Stimulated activated CD4-positive, alpha-beta T cell treated with anti-CD3 and anti-CD28 coated beads, TNF-alpha, amount 100 ng/mL, for 48 hours (primary cell): ENCODE results near the gene GPRC5D.

ENCODE experiments used
- DNase-seq, 3 donors: peaks; one replicate each; pipeline ENCODE4 v3.0.0-alpha.2; 2020; ENCODE audit warnings: low read depth in 3 of 3

Gene GPRC5D

DNA sequence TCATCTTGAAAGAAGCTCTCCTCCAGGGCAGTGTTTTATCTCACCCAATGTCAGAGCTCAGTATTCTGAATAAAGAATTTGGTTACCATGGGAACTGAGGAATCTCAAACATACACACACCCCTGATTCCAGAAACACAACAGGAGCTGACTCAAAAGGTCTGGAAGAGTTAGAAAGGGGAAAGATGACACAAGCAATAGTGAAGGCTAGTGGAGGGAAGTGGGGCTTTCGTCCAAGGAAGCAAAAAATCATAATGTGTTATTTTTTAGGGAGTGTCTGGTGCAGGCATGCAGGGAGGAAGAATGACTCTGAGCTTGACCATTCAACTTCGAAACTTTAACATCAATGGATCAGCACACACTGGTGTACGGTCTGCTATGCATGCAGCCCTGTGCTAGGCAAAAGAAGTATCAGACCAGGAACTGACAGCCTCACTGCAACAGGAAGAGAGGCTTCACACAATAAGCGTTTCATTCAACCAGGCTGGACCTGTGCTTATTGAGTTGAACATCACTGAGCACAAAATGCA is 27.8 kb upstream of the GPRC5D start:
- no peak for DNase-seq

DNA sequence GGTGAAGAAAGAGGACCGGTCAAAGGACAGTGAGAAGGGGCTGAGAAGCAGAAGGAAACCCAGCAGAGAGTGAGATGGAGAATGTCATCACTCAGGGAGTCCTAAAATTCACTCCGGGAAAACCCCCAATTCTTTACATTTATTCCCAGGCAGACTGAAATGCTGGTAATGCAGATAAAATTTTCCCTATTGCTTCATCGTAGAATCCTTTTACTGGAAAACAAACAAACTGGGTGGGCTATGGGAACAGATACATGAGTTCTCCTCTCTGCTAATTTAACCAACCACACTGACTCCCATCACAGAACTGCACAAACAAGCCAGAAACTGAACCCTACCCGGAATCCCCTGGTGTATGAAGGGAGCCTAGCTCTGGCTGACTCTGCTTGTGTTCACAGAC is 27.2 kb upstream of the GPRC5D start:
- DNase-seq: no peak

DNA sequence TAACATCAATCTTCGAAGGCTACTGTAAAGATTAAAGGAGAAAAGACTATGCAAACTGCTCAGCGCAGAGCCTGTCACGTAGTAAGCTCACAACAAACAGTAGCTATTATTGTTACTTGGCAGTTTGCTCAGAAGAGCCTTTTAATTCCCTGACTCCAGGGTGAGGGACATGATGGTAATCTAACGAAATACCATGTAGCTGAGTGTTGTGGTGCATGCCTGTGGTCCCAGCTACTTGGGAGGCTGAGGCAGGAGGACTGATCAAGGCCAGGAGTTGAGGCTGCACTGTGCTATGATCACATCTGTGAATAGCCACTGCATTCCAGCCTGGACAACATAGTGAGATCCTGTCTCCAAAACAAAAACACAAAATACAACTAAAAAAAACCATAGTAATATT is 25.3 kb upstream of the GPRC5D start:
- no peak for DNase-seq

DNA sequence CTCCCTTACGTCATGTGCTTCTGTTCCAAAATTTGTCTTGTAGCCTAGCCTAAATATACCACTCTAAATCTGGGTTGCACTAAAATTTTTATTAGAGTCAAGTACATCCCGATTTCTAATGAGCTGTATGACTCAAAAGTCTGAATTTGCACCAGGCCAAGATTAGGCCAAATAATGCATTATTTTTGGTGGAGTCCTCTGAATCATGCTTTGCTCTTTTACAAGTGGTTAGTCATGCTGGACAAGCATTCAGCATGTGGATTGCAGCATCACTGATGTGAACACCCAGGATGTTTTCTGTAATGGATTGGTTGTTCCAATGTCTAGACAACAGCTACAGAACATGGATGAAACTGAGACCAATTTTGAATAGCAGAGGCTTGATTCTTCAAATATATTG is 24.4 kb upstream of the GPRC5D start:
- no peak for DNase-seq

DNA sequence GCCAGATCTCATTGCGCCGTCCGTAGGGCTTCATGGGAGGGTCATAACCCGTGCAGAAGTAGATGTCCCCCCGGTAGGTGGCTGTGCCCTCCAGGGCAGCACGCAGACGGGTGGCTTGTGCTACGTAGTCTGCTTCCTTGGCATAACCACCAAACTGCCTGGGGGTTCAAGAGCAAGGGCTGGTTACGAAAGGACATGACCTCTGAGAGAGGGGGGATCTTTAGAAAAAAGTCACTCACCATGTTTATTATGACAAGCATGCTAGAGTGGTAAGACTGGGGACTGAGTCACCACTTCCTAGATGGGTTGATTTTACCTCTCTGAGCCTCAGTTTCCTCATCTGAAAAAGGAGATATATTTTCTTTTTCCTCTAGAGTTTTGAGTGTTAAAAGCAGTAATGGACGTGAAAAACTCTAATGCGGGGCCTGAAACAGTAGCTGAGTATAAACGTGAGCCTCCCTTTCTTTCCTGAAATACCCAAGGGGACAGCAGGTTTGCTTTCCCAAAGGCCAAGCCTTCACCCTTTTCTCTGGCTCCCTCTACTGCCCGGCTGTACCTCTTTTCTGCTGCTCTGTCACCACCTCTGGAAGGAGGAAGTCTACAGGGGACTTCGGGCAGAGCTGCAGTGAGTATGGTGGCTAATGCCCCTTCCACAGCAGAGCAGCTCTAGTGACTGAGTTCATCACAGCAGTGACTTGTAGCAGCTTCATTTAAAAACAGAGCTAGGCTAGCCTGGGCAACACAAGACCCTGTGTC is 23.5 kb upstream of the GPRC5D start:
- DNase-seq: no peak

DNA sequence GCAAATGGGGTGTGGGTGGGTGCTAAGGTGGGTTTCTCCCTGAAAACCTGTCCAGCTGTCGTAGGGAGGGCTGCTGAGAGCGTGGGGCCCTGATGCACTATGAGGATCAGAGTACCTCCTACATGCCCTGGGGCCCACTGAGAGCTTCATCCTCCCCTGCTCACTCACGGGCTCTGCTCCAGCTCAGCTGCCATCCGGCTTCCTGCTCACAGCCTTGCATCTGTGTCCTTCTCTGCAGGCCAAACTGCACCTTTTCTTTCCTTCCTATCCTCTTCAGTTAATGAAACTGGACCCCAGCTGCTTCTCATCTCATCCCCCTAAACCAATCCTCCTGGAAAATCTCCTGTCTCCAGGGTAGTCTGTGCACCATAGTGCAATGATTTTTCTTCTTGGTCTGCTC is 22.2 kb upstream of the GPRC5D start:
- DNase-seq: no peak

DNA sequence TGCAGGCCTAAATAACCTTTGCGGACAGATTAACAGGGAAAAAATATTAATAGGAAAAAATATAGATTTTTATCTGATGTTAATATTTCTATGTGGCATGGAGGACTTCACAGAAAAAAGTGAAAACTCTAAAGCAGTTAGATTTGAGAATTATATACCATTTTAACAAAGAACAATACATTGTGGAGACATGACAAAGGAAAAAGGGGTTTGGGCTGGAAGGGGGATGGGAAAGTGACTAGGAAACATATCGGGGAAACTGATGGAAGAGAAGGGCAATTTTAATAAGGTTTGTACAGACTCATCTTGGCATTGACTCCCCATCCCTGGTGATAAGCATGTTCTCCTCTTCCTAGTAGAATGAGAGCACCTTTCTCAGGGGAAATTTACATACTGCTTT is 21.0 kb upstream of the GPRC5D start:
- DNase-seq: no peak

DNA sequence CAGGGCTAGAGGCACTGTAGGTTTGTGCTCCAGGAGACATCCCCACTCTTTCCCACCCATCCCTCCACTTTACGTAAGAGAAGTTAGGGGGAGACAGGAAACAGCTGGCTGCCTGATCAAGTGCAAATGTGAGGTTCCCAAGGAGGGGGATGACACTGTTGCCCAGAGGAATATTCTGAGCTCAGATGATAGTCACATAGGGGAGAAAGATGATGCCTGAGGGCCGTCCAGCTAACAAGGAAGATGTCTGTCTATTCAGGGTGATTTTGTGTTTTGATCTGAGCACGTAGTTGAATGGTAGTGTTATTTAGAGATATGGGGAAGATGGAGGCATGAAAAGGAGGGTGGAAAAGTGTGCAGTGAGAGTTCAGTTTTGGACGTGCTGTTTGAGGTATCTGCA is 13.9 kb upstream of the GPRC5D start:
- no peak for DNase-seq

DNA sequence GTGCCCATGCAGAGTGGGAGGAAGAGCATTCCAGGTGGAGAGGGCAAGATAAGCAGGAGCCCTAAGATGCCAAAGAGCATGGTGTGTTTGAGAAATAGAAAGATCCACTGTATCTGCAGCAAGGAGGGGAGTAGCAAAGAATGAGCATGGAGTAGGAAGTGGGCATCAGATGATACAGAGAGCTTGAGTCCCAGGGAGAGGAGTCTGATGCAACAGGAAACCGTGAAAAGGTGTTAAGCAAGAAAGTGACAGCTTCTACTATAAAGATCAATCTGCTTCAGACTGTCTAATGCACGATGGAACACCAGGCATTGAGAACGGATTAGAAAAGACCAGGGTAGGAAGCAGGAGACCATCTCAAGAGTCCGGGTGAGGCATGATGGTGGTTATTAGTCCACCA is 12.3 kb upstream of the GPRC5D start:
- DNase-seq: no peak

DNA sequence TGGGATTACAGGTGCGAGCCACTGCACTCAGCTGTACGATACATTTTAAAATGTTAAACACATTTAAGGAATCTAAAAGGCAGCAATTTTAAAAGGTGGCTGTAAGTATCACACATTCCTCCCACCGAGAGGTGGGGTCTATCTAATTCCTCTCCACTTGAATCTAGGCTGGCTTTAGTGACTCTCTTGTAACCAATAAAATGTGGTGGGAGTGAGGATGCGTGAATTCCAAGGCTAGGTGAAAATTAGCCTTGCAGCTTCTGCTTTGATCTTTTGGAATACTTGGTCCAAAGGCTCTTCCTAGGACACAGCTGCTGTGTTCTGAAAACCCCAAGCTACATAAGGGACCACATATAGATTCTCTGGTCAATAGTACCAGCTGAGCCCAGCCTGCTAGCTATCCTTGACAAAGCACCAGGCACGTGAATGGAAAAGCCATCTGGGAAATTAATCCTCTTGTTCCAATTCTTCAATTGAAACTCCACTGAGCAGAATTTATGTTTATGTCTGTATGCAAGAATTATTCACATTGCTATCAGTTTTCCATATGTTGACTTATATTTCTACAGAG is 8.8 kb upstream of the GPRC5D start:
- DNase-seq: no peak

DNA sequence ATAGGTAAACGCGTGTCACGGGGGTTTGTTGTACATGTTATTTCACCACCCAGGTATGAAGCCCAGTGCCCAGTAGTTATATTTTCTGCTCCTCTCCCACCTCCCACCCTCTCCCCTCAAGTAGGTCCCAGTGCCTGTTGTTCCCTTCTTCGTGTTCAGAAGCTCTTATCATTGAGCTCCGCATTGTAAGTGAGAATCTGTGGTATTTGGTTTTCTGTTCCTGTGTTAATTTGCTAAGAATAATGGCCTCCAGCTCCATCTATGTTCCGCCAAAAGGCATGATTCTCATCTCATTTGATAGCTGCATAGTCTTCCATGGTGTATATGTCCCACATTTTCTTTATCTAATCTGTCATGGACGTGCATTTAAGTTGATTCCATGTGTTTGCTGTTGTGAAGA is 6.9 kb upstream of the GPRC5D start:
- DNase-seq: no peak

DNA sequence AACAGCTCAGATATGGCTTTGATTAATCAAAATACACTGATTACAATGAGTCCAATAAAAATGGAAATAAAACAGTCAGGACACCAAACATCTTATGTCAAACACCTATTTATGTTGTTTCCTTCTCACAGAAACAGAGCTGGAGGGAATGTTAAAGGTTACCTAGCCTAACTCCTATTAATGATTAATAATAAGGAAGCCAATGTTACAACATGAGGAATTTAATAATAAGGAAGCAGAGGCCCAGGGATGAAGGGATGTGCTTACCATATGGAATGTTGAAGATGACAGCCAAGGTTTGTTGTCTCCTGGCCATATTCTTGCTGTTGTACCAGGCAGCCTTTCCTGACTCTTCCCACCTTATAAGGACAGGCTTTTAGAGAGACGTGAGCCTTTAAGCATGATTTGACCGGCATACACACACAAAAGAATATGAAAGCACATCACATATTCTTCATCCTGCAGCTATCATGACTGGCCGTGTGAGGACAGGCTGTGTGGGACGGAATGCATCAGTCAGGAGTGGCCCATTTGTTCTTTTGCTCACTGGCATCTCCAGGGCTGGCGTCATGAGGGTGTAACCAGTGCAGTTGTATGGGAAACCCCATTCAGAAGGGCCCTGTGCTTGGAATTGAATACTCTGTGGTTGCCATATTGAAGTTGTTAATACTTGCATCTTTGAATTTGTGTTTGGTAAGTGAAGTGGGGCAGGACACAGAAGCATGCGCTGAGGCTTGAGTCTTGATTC is 3.1 kb upstream of the GPRC5D start:
- DNase-seq: no peak

DNA sequence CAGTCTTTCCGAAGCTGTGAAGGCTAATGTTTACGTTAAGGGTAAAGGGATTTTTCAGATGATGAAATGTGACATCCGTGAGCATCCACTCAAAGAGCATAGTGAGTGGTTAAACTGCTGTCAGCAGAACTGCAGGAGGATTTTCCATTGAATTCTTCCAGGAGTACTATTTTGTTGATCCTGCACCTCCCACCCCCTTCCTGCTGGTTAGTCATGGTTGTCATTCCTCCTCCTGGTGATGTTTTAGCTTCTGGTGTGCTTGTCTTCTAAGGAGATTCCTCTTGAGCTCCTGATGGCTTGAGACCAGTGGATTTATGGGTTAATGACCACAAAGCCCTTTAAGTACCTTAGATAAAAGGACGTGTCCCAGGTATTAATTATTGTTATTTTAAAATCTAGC is 2.4 kb upstream of the GPRC5D start:
- DNase-seq: no peak

DNA sequence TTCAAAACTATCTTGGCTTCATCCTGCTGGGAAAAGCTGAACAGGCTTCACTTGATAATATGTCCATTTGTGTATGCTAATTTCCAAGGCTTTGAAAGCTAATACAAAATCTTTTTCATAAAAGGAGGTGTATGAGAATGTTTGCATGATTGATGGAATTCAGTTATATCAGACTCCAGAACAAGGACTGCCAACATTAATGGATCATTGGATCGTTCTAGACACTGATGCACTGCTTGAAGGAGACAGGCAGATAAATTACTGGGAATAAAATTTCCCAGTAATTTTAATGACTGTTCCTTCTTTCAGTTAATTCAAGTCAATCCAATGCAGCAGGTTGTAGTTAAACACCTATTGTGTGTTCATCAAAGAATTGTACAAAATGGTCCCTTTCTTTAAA is 466 bp downstream of the GPRC5D start:
- no peak for DNase-seq

DNA sequence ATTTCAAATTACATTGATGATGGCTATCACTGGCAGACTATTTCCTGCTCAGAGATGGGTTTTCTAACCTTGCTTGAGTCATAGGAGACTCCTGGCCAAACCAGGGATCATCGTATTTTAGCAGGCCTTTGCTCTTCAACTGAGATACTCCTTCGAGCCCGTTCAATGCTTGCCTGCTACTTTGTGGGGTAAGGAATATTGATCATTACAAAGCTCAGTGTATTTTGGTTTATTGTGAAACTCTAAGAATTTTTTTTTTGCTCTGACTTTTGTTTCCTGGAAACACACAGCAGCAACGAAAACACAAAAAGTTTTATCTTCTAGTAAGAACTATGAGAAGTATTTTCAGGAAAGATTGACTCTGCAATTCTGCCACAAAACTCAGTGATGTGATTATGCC is 4.1 kb downstream of the GPRC5D start:
- no peak for DNase-seq

DNA sequence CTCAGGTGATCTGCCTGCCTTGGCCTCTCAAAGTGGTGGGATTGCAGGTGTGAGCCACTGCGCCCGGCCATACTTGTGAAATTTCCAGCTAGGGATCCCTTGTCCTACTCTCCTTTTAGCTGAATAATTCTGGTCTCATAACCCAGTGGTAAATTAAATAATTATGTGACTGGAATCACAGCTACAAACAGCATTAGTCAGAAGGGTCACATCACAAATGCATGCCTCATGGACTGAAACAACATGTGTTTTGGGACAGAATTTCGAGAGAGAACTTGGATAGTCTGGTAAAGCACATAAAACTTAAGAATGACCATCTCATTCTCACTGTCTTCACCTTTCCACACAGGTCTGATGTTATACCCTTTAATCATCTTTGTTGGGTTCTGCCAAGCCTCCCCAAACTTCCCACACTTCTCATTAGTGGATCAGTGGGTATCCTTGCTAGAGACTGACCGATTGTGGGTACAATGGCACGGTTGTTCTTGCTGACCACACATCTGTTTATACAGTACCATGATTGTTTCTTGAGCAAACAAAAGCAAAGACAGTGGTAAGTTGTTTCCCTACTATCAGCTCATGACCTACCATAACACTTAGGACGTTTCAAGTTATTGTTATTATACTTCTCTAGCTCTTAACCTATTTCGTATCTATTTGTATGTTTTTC is 5.1 kb downstream of the GPRC5D start:
- no peak for DNase-seq

DNA sequence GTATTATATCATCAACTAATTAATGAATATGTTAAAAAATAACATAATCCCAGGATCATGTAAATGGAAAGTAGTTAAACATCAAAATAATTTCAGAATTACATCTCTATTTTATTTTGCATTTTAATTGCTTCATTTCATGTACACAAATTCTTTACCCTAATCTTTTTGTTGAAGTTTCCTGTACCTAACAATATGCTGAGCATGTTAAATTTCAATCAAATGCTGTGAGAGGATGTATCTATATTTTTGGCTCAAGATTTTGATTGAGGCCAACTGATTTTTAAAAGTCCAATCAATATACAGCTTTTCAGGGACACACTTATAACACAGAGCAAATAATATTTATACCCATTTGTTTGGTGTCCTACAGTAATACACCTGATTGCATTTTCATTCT is 6.4 kb downstream of the GPRC5D start:
- no peak for DNase-seq

DNA sequence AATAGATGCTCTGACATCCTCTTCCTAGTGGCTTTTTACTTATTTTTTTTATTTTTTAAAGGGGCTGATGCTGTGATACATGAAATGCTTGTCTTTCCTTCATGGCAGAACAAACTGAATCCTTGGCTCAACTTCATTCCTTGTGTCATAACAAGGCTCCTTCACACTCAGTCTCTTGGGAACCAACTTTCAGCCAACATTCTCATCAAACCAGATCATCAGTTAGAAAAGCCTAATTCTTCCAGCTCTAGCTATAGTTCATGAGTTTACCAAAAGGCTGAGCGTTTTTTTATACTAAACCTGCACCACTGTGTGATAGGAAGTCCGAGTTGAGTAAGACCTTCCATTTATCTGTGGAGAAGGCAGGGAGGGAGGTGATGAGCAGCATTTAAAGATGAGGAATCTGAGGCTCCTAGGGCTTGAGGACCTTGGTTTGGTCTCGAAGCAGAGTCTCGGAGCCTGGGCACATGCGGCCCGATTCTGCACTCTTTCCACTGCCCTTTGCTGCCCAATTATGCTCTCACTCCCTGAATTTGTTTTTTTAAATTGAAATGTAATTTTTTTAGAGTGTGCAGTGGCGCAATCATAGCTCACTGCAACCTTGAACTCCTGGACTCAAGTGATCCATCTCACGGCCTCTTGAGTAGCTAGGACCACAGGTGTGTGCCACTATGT is 8.2 kb downstream of the GPRC5D start:
- no peak for DNase-seq

DNA sequence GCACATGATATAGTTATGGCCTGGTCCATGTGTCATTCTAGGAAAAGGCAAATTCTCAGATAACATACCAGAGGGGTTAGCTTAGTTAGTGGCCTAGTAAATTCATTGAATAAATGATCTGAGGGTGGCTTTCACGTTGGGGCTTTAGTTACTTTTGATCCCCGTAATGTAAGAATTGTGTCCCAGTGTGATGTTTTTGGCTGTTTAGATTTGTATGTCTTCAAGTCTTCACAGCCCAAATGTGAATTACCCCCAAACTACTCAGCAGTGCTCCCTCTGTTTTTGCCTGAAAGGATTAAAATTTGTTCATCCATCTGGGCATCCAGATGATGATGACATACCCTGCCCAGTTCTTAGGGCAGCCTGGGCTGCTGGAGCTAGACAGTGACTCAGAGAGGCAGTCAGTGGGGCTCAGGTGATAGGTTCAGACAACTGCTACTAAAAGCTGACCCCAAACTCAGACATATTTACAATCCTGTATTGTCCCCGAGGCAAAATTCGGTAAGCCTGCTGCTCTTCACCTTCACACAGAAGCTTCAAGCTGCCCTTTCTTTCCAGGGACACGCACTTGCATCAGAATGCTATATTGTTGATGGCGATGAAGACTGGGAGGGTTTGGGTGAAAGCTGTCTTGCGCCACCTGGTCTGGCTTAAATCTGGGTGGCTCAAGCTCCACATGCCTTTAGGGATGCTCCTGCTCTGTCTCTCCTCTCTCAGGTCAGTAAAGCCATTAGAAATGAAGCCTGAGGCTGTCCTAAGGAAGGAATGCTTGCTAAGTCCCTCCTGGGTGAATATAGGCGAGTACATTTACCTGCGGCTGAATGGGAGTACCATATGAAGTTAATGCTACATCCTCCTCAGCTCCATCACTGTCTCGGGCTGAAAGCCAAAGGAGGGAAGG is 10.3 kb downstream of the GPRC5D start:
- DNase-seq: no peak

DNA sequence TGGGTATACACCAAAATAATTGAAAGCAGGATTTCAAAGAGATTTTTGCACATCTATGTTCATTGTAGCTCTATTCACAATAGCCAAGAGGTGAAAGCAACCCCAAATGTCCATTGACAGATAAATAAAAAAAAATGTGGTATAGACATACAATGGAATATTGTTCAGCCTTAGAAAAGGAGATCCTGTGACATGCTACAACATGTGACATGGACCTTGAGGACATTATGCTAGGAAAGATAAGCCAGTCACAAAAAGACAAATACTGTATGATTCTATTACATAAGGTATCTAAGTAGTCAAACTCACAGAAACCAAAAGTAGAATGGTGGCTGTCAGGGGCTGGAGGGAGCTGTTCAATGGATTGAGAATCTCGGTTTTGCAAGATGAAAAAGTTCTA is 12.1 kb downstream of the GPRC5D start:
- no peak for DNase-seq

DNA sequence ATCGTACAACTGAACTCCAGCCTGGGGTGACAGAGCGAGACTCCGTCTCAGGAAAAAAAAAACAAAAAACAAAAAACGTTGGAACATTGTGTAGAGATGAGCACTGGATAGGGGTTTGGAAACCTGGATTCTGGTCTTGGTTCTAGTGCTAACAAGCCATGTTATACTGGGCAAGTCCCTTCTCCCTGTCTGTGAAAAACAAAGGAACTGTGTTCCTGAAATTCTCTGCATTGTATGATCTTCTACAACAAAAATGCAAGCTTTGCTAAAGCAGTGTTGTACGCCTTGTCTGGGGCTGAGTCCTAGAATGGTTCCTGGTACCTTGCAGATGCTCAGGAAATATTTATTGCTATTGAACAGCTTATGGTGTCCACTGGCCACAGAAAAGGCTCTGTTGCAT is 13.4 kb downstream of the GPRC5D start:
- no peak for DNase-seq
